HG02610 (cell line): ENCODE data around the gene CPNE5.

Source experiments
- ATAC-seq: cut with Tn5 transposase; IDR thresholded peaks from one replicate; pipeline ENCODE4 v1.9.1; 2021; ENCODE audit warnings: mild to moderate bottlenecking, moderate library complexity; ENCODE audit not compliant: unreplicated experiment

The CPNE5 gene

GRCh38 chr6:36836111-36837021, 2.9 kb downstream of the CPNE5 start:
- ATAC-seq = no peak

- ATAC-seq = no peak
These were observed 4.5 kb downstream of the CPNE5 start for GRCh38 chr6:36834576-36835341.

GRCh38 chr6:36833182-36833789, 6.0 kb downstream of the CPNE5 start:
- no peak for ATAC-seq

- ATAC-seq = no peak
These were observed 6.9 kb downstream of the CPNE5 start for GRCh38 chr6:36832313-36832712.

- ATAC-seq = no peak
These were observed 8.7 kb downstream of the CPNE5 start for GRCh38 chr6:36830577-36830976.

DNA sequence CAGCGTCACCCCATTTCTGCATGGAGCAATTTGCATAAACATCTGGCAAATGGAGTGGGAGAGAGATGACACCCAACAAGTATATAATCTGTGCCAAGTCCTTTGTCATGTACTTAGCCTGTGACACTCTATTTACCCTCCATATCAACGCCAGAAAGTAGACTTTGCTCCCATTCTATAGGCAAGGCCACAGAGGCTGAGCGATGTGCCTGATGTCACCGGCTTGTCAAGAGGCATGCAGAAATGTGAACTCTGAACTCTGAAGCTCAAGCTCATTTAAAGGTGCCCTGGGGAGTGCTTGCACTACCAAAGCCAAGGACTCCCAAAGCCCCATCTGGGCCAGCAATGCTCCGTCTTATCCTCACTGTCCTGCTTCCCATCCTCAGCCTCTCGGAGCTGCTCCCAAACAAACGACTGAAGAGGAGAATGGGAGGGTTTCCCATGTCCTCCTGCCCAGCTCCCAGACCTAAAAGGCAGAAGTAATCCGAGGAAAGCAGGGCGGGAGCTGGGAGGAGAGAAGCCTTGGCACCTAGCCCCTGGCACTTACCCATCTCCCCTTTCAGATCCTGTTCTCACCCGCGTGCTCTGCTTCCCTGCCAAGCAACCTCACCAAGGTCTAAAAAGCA, 9.2 kb downstream of the CPNE5 start:
- ATAC-seq = no peak

GRCh38 chr6:36827261-36828079, 11.8 kb downstream of the CPNE5 start:
- no peak for ATAC-seq

DNA sequence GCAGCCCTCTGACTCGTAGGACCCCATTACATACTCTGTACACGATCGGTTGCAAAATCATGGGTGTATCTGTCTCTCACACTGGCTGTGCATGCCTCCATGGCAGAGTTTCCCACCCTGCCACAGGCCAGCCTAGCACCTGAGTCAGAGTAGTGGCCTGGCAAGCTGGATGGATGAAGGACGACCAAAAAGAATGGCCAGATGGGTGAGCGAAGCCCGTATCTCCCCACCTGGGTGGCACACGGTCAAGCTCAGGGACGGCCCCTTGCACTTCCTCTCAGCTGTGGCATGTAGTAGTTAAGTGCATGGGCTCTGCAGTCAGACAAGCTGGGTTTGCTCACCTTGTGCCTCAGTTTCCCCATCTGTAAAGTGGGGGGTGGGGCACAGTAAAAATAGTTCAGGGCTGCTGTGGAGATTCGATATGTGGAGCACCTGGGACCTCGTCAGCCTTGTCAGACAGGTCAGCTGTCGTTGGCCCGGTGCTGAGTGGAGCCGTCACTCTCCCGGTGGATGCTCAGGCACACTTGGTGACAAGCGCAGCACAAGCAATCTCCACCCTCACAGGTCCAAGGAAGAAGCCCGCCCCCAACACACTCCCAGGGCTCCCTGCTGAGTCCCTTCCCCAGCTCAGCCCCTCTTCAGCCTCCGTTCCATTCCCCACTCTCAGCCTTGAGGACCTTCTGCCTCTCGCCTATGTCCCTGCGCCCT, 12.6 kb downstream of the CPNE5 start:
- ATAC-seq = no peak

- no peak for ATAC-seq
These were observed 13.2 kb downstream of the CPNE5 start for GRCh38 chr6:36825994-36826393.

GRCh38 chr6:36825452-36825851, 13.8 kb downstream of the CPNE5 start:
- no peak for ATAC-seq

DNA sequence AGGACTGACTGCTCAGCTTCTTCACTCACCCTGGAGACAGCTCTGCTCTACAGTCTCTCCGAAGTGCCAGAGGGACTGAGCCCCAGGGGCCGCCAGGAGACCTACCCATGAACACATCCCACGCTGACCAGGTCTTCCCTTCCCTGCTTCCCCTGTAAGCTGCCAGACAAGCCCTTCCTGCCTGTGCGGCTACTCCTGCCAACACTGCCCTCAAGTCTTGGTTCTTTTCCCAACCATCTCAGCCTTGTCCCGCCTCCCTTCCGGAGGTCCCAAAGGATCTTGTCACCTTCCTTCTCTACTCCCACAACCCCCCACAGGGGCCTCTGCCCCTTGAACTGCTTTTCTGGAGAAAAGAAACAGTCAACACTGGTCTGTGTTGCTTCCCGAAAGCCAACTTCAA, 15.0 kb downstream of the CPNE5 start:
- no peak for ATAC-seq

GRCh38 chr6:36823421-36824096, 15.7 kb downstream of the CPNE5 start:
- no peak for ATAC-seq

GRCh38 chr6:36822506-36823269, 16.6 kb downstream of the CPNE5 start:
- ATAC-seq = no peak

DNA sequence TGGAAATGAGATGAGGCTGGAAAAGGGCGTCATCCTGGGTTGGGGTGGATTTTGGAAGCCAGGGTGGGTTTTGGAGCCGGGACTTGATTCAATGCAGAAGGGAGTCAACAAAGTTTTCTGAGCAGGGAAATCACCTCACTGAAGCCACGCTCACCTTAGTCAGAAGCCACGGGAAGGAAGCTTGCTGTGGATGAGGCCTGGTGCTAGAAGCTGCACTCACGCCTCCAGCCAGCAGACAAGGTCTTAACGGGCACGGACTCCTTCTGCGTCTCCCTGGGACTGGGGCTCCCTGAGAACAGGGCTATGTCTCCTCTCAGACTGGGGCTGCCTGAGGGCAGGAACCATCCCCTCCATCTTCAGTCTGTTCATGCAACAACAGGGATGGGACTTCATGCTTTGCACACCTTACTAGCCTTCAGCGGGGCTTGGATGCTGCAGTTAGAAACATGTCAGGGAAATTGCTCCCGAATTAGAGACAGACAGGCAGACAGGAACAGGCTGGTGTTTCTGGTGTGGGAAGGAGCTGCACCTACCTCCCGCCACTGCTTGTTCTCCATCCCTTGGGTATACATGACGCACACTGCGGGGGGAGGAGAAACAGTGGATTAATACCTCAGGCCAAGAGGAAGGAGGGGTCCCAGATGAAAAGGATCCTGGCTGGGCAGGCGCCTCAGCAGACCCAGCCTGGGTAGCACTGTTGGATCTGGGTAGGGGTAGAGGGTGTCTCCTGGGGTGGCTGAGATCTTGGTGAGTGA, 17.5 kb downstream of the CPNE5 start:
- no peak for ATAC-seq

DNA sequence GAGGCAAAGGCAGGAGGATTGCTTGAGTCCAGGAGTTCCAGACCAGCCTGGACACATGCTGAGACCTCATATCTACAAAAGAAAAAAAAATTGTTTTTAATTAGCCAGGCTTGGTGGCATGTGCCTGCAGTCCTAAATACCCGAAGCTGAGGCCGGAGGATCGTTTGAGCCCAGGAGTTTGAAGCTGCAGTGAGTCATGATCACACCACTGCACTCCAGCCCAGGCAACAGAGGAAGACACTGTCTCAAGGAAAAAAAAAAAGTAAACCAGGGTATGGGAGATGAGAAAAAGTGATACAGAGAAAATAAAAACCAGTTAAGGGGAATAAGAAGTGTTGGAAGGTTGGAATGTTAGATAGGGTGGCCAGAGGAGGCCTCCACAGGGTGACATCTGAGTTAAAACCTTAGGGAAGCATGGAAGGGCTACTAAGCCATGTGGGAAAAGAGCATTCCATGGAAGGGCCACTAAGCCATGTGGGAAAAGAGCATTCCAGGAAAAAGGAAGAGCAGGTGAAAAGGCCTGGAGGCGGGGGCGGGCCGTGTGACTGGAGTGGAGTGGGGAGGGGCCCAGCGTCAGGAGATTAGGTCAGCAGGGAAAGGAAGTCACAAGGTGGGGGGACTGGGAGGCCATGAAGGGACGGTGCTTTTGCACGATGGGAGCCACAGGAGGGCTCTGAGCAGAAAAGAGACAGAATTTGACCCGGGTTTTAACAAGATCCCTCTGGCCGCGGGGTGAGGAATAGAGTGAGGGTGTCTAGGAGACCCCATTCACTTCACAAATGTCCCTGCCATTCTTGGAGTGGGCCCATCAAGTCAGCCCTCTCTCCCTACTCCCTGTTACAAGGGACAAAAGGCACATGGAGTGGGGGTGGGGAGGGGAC, 18.3 kb downstream of the CPNE5 start:
- no peak for ATAC-seq

DNA sequence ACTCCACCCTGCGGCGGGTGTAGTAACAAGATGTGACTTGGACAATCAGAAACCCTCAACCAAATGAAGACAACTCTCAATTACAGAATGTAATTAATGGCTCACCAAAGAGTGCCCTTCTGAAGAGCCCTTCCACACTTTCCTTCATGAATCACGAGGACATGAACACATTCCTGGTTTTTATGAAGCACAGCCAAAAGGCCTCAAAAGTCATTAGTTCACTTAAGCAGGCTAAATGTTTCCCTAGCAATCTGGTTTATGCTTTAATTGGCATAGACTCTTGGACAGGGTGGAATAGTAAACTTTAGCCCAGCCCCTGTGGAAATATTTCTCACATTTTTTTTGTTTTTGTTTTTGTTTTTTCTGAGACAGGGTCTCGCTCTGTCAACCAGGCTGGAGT, 20.5 kb downstream of the CPNE5 start:
- no peak for ATAC-seq

DNA sequence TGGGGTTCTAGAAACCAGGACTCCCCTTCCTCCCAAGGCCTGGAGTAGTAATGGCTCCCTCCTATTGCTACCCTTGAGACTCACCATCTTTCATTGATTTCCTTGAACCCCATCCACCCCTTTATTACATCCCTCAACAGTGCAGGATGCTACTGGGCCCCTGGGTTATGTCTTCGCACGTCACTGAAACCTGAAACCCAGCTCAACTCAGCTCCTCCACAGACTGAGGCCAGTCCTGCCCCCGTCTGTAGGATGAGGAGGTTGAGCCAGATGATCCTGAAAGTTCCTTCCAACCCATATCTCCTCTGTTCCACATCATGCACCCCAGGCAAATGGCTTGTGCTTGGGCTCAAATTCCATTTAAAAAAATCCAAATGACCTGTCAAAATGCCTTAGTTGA, 21.4 kb downstream of the CPNE5 start:
- ATAC-seq = no peak
